Ascending aorta (tissue), 2 donors: ENCODE measurements around the gene DNAJC3. TPM values are rescaled to one million over a fixed set of nuclear protein-coding genes. Genes with fewer than 3 reads are reported as not detected.

Source experiments
- DNase-seq, 2 donors: peaks; one replicate each; pipeline ENCODE4 v3.0.0-alpha.2; 2019; ENCODE audit warnings: low spot score in 2 of 2
- H3K27ac ChIP-seq, 2 donors: fragments of 200-600 bp; sonication (generic); one replicate each; pipeline ENCODE4 v1.5.1; 2016 to 2017; ENCODE audit warnings: mild to moderate bottlenecking in 1 of 2
- H3K27me3 ChIP-seq: fragments of 200-600 bp; sonication (generic); one replicate; pipeline ENCODE4 v1.5.1; 2017
- H3K36me3 ChIP-seq, 2 donors: fragments of 200-600 bp; sonication (generic); one replicate each; pipeline ENCODE4 v1.5.1; 2016
- H3K4me1 ChIP-seq, 2 donors: fragments of 200-600 bp; sonication (generic); one replicate each; pipeline ENCODE4 v1.5.1; 2016 to 2017; ENCODE audit warnings: mild to moderate bottlenecking in 1 of 2
- H3K4me3 ChIP-seq, 2 donors: fragments of 200-600 bp; sonication (generic); one replicate each; pipeline ENCODE4 v1.5.1; 2016 to 2017; ENCODE audit warnings: mild to moderate bottlenecking in 1 of 2
- H3K9me3 ChIP-seq, 2 donors: fragments of 200-600 bp; sonication (generic); one replicate each; pipeline ENCODE4 v1.5.1; 2016
- CTCF ChIP-seq, 3 experiments: fragments of 200-600 bp in 2 of 3; fragments of 450-650 bp in 1 of 3; sonication (generic) in 2 of 3; IDR thresholded peaks; one replicate each; pipeline ENCODE4 v1.5.1; 2016 to 2019; ENCODE audit warnings: antibody characterized with exemption in 3 of 3, mild to moderate bottlenecking in 1 of 3, moderate library complexity in 1 of 3
- intact Hi-C: fragments of 100-400 bp; cut with DNase I; formaldehyde crosslinking; loops from one replicate; pipeline ENCODE4 v1.15.1; 2023
- total RNA-seq: library from RNA; depleted of rRNA; stranded (reverse); fragments of >200 nt; gene quantifications from one replicate; pipeline ENCODE4 v1.1.0, GENCODE V29; 2016

The DNAJC3 gene
- total RNA-seq, 1 donor from 2014 or later = 44.3 TPM

GRCh38 chr13:95793781-95794180, 116.8 kb downstream of the DNAJC3 start:
- no peak for DNase-seq
- no peaks in the 10 kb centered on the region for H3K27me3 ChIP-seq
- intact Hi-C loops = no loop called here
- H3K4me3 ChIP-seq = no peak overlapping the region
- H3K4me1 ChIP-seq = no peaks in the 10 kb centered on the region
- TF ChIP-seq CTCF (IDR thresholded peaks at IDR 0.05) = no peak
- H3K27ac ChIP-seq = no peak overlapping the region
- no peaks in the 10 kb centered on the region for H3K9me3 ChIP-seq
- H3K36me3 ChIP-seq = peaks cover 37 to 46% of the 10 kb centered on the region in 2 donors

GRCh38 chr13:95797016-95797415, 120.1 kb downstream of the DNAJC3 start:
- Histone ChIP-seq H3K27me3 (no peaks in the 10 kb centered on the region), H3K9me3 (no peaks in the 10 kb centered on the region), H3K4me1 (no peaks in the 10 kb centered on the region), H3K27ac (no peak overlapping the region), H3K4me3 (no peak overlapping the region), H3K36me3 (peaks cover 9 to 23% of the 10 kb centered on the region in 2 donors)
- TF ChIP-seq CTCF (IDR thresholded peaks at IDR 0.05) = no peak
- DNase-seq = no peak
- intact Hi-C loops = no loop called here

GRCh38 chr13:95800436-95800835, 123.5 kb downstream of the DNAJC3 start:
- H3K27me3 ChIP-seq = no peaks in the 10 kb centered on the region
- H3K36me3 ChIP-seq = no peaks in the 10 kb centered on the region
- no peak for TF ChIP-seq CTCF (IDR thresholded peaks at IDR 0.05)
- H3K9me3 ChIP-seq = peaks cover 0 to 2% of the 10 kb centered on the region in 2 donors
- DNase-seq = no peak
- intact Hi-C loops = no loop called here
- H3K4me1 ChIP-seq = no peaks in the 10 kb centered on the region
- no peak overlapping the region for H3K4me3 ChIP-seq
- H3K27ac ChIP-seq = no peak overlapping the region

- H3K27me3 ChIP-seq = no peaks in the 10 kb centered on the region
- H3K27ac ChIP-seq = no peak overlapping the region
- TF ChIP-seq CTCF (IDR thresholded peaks at IDR 0.05) = no peak
- no peaks in the 10 kb centered on the region for H3K36me3 ChIP-seq
- intact Hi-C loops = no loop called here
- no peaks in the 10 kb centered on the region for H3K4me1 ChIP-seq
- no peak overlapping the region for H3K4me3 ChIP-seq
- peaks cover 0 to 14% of the 10 kb centered on the region in 2 donors for H3K9me3 ChIP-seq
- no peak for DNase-seq
Observed at GRCh38 chr13:95801825-95802224, 124.9 kb downstream of the DNAJC3 start.

GRCh38 chr13:95805921-95806320, 129.0 kb downstream of the DNAJC3 start:
- Histone ChIP-seq H3K4me1 (no peaks in the 10 kb centered on the region), H3K4me3 (no peak overlapping the region), H3K27ac (no peak overlapping the region), H3K27me3 (no peaks in the 10 kb centered on the region), H3K36me3 (peaks cover 0 to 5% of the 10 kb centered on the region in 2 donors), H3K9me3 (peaks cover 0 to 41% of the 10 kb centered on the region in 2 donors)
- intact Hi-C loops = no loop called here
- no peak for TF ChIP-seq CTCF (IDR thresholded peaks at IDR 0.05)
- no peak for DNase-seq

- Histone ChIP-seq H3K27ac (no peak overlapping the region), H3K9me3 (peaks cover 12 to 59% of the 10 kb centered on the region in 2 donors), H3K4me3 (no peak overlapping the region), H3K27me3 (no peaks in the 10 kb centered on the region), H3K36me3 (peaks cover 0 to 24% of the 10 kb centered on the region in 2 donors), H3K4me1 (no peaks in the 10 kb centered on the region)
- no peak for TF ChIP-seq CTCF (IDR thresholded peaks at IDR 0.05)
- intact Hi-C loops = no loop called here
- DNase-seq = no peak
Observed at GRCh38 chr13:95809429-95809828, 132.5 kb downstream of the DNAJC3 start.
